Body of pancreas (tissue), 4 donors: ENCODE measurements around the gene AMPD2.
"Not testable (repeated sequence)": the region's sequence is repeated elsewhere in the genome, so short reads cannot be mapped to it uniquely, and the experiment has no call there.

Experiments used
- POLR2A ChIP-seq, 3 donors: fragments of 450-650 bp; IDR thresholded peaks; one replicate each; pipeline ENCODE4 v1.6.1; 2016; ENCODE audit warnings: antibody characterized with exemption in 3 of 3, mild to moderate bottlenecking in 2 of 3
- TF ChIP-seq, protein P1 (sequence below), 7 experiments: fragments of 450-650 bp in 4 of 7; fragments of 200-600 bp in 3 of 7; sonication (generic) in 3 of 7; IDR thresholded peaks; one replicate each; pipeline ENCODE4 v1.5.1; 2016 to 2019; ENCODE audit warnings: antibody characterized with exemption in 7 of 7

GRCh38 chr1:109660691-109661026 is 41.0 kb downstream of the AMPD2 start:
- TF ChIP-seq, protein P1, sequence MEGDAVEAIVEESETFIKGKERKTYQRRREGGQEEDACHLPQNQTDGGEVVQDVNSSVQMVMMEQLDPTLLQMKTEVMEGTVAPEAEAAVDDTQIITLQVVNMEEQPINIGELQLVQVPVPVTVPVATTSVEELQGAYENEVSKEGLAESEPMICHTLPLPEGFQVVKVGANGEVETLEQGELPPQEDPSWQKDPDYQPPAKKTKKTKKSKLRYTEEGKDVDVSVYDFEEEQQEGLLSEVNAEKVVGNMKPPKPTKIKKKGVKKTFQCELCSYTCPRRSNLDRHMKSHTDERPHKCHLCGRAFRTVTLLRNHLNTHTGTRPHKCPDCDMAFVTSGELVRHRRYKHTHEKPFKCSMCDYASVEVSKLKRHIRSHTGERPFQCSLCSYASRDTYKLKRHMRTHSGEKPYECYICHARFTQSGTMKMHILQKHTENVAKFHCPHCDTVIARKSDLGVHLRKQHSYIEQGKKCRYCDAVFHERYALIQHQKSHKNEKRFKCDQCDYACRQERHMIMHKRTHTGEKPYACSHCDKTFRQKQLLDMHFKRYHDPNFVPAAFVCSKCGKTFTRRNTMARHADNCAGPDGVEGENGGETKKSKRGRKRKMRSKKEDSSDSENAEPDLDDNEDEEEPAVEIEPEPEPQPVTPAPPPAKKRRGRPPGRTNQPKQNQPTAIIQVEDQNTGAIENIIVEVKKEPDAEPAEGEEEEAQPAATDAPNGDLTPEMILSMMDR (IDR thresholded peaks at IDR 0.05), result not testable (repeated sequence)
- TF ChIP-seq POLR2A (IDR thresholded peaks at IDR 0.05), result not testable (repeated sequence)
